ENCODE data around the gene GCH1.

GRCh38 chr14:54889919-54890318 is 12.7 kb downstream of the GCH1 start:
- TF ChIP-seq EP300 (IDR thresholded peaks at IDR 0.05) (no peak), POLR2A (IDR thresholded peaks at IDR 0.05) (no peak), CTCF (IDR thresholded peaks at IDR 0.05) (no peak)

Measured in suprapubic skin (tissue), 3 donors.